PFSK-1 (cell line): ENCODE results near the gene EIF4E1B.

ENCODE experiments used
- FOXP2 ChIP-seq: optimal IDR thresholded peaks from 2 replicates; pipeline ENCODE3; 2011; ENCODE audit warnings: borderline replicate concordance, control low read depth, inconsistent platforms; ENCODE audit not compliant: insufficient read depth; ENCODE audit errors: extremely low read length, extremely low read depth
- POLR2AphosphoS5 ChIP-seq: IDR thresholded peaks from 2 replicates; pipeline ENCODE4 v1.6.1; 2012; ENCODE audit warnings: low read depth, mild to moderate bottlenecking, control low read depth, low read length, moderate library complexity
- SIN3A ChIP-seq: IDR thresholded peaks from 2 replicates; pipeline ENCODE4 v1.6.1; 2012; ENCODE audit warnings: mild to moderate bottlenecking, low read length, moderate library complexity, borderline replicate concordance; ENCODE audit not compliant: insufficient read depth
- TAF1 ChIP-seq: IDR thresholded peaks from 2 replicates; pipeline ENCODE4 v1.6.1; 2012; ENCODE audit warnings: low read length, control low read depth, borderline replicate concordance; ENCODE audit not compliant: insufficient read depth
- TF ChIP-seq, protein P1 (sequence below), 2 experiments: IDR thresholded peaks; 2 replicates each; pipeline versions ENCODE4 v1.6.1 to v1.8.0; 2011 to 2012; ENCODE audit warnings: low read depth in 2 of 2, low read length in 2 of 2, control low read depth in 1 of 2, inconsistent platforms in 1 of 2, mild to moderate bottlenecking in 1 of 2, moderate library complexity in 1 of 2; ENCODE audit not compliant: insufficient read depth in 1 of 2

Gene EIF4E1B

GRCh38 chr5:176671890-176672747 is 41.6 kb downstream of the EIF4E1B start:
- no peak for TF ChIP-seq FOXP2
- TF ChIP-seq SIN3A: no peak
- no peak for TF ChIP-seq TAF1
- no peak for TF ChIP-seq POLR2AphosphoS5

DNA sequence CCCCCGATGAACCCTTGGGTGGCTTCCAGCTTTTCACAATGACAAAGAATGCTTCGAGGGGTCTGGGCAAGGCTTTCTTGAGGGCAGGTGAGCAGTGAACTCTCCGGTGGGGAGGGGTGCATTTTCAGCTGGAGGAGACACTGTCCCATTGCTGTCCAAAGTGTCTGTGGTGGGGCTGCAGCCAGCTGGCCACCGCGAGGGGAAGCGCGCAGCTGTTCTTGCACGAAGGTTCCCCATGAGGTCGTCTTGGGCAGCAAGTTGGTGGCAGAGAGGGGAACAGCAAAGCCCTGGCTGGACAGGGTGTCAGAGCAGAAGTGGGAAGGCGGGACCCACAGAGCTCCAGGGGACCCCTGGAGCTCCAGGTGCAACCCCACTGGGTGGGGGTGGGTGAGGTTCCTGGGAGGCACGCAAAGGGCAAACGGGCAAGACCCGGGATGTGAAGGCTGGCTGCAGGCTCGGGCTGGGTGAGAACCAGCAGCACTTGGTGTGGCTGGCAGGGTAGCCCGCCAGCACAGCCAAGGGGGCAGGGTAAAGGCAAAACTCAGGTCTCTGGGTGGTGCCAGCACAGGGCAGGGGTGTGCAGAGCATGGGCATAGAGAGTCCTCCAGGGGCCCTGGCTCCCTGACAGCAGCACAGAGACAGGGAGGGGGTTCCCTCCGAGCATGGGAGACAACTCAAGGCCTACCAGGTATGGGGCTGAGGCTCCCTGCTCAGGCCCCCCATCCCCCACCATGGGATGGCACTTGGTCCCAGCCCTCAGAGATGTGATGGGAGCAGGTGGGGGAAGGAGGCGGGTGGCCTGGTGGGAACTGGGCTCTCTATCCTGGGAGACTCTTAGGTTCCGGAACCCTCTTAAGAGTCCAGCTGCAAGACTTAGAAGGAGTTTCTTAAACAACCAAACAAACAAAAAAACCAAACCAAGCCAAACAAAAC is 43.4 kb downstream of the EIF4E1B start:
- TF ChIP-seq FOXP2 (no peak), SIN3A (no peak), TAF1 (no peak), POLR2AphosphoS5 (no peak)
- TF ChIP-seq, protein P1, sequence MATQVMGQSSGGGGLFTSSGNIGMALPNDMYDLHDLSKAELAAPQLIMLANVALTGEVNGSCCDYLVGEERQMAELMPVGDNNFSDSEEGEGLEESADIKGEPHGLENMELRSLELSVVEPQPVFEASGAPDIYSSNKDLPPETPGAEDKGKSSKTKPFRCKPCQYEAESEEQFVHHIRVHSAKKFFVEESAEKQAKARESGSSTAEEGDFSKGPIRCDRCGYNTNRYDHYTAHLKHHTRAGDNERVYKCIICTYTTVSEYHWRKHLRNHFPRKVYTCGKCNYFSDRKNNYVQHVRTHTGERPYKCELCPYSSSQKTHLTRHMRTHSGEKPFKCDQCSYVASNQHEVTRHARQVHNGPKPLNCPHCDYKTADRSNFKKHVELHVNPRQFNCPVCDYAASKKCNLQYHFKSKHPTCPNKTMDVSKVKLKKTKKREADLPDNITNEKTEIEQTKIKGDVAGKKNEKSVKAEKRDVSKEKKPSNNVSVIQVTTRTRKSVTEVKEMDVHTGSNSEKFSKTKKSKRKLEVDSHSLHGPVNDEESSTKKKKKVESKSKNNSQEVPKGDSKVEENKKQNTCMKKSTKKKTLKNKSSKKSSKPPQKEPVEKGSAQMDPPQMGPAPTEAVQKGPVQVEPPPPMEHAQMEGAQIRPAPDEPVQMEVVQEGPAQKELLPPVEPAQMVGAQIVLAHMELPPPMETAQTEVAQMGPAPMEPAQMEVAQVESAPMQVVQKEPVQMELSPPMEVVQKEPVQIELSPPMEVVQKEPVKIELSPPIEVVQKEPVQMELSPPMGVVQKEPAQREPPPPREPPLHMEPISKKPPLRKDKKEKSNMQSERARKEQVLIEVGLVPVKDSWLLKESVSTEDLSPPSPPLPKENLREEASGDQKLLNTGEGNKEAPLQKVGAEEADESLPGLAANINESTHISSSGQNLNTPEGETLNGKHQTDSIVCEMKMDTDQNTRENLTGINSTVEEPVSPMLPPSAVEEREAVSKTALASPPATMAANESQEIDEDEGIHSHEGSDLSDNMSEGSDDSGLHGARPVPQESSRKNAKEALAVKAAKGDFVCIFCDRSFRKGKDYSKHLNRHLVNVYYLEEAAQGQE (IDR thresholded peaks at IDR 0.05; ENCODE audit: insufficient read depth in 1 of 2, low read depth in 2 of 2, low read length in 2 of 2): no peak

DNA sequence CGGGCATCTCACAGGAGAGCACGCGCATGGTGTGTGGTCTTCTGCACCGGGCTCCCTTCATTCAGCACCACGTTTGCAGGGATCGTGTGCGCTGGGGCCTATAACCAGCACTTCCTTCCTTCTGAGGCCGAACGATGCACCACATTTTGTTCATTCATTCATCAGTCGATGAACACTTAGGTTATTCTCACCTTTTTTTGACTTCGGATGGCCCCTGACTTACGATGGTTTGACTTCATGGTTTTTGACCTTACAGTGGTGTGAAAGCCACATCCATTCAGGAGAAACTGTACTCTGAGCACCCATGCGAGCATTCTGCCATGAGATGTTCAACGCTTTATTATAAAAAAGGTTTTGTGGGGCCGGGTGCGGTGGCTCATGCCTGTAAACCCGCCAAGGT is 44.3 kb downstream of the EIF4E1B start:
- TF ChIP-seq POLR2AphosphoS5 (no peak), TAF1 (no peak), SIN3A (no peak), FOXP2 (no peak)
- TF ChIP-seq, protein P1 (IDR thresholded peaks at IDR 0.05; ENCODE audit: insufficient read depth in 1 of 2, low read depth in 2 of 2, low read length in 2 of 2): no peak

- TF ChIP-seq SIN3A (no peak), TAF1 (no peak), FOXP2 (no peak), POLR2AphosphoS5 (no peak)
- TF ChIP-seq, protein P1 (IDR thresholded peaks at IDR 0.05; ENCODE audit: insufficient read depth in 1 of 2, low read depth in 2 of 2, low read length in 2 of 2): no peak
These were observed 45.3 kb downstream of the EIF4E1B start for GRCh38 chr5:176675676-176676360.
